Osteocyte (in vitro differentiated cells): ENCODE data around the gene CDKL5. TPM values are rescaled to one million over a fixed set of nuclear protein-coding genes. Genes with fewer than 3 reads are reported as not detected.

Source experiments
- DNase-seq: peaks from one replicate; pipeline ENCODE4 v3.0.0; 2021; ENCODE audit warnings: mixed read lengths; ENCODE audit not compliant: unreplicated experiment; ENCODE audit errors: extremely low spot score
- H3K27ac Mint-ChIP-seq: one replicate; pipeline ENCODE4 v1.8.0; 2021; ENCODE audit warnings: mild to moderate bottlenecking, mixed read lengths; ENCODE audit not compliant: unreplicated experiment
- H3K27me3 Mint-ChIP-seq: one replicate; pipeline ENCODE4 v1.8.0; 2021; ENCODE audit warnings: mixed read lengths; ENCODE audit not compliant: unreplicated experiment
- H3K36me3 Mint-ChIP-seq: one replicate; pipeline ENCODE4 v1.8.0; 2021; ENCODE audit warnings: mixed read lengths; ENCODE audit not compliant: unreplicated experiment
- H3K4me1 Mint-ChIP-seq: one replicate; pipeline ENCODE4 v1.8.0; 2021; ENCODE audit warnings: mixed read lengths; ENCODE audit not compliant: unreplicated experiment
- H3K4me3 Mint-ChIP-seq: one replicate; pipeline ENCODE4 v1.8.0; 2021; ENCODE audit warnings: mild to moderate bottlenecking, moderate library complexity, mixed read lengths; ENCODE audit not compliant: unreplicated experiment
- H3K9me3 Mint-ChIP-seq: one replicate; pipeline ENCODE4 v1.8.0; 2021; ENCODE audit warnings: mixed read lengths; ENCODE audit not compliant: unreplicated experiment
- total RNA-seq: library from RNA; stranded (reverse); gene quantifications from 2 replicates; pipeline ENCODE4 v1.2.1, GENCODE V29; 2021
- TF ChIP-seq, protein P1 (sequence below): fragments of 200-600 bp; sonication (generic); IDR thresholded peaks from 2 replicates; pipeline ENCODE4 v1.5.0; 2021; ENCODE audit warnings: antibody characterized with exemption, mild to moderate bottlenecking, moderate library complexity

The CDKL5 gene
- total RNA-seq, 1 donor from 2014 or later = 10.9 TPM

DNA sequence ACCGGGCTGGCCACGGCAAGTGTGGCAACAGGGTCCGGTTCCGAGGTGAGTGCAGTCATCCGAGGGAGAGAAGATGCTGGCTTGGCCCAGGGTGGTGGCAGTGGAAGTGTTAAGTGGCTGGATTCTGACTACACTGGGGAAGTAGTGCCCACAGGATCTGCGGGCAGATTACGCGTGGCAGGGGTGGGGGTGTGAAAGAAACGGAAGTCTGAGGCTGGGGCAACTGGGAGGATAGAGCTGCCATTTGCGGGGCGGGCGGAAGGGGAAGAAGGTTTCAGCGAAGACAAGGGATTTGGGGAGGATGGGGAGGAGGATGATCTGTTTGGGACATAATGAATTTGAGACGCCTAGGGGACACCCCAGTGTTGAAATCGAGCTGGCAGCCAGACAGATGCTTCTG is 241.2 kb downstream of the CDKL5 start:
- DNase-seq = no peak
- H3K9me3 Mint-ChIP-seq = peaks cover 4% of the 10 kb centered on the region
- H3K36me3 Mint-ChIP-seq = no peaks in the 10 kb centered on the region
- no peaks in the 10 kb centered on the region for H3K27me3 Mint-ChIP-seq
- H3K4me3 Mint-ChIP-seq = no peak overlapping the region
- H3K4me1 Mint-ChIP-seq = no peaks in the 10 kb centered on the region
- no peak overlapping the region for H3K27ac Mint-ChIP-seq
- TF ChIP-seq, protein P1, sequence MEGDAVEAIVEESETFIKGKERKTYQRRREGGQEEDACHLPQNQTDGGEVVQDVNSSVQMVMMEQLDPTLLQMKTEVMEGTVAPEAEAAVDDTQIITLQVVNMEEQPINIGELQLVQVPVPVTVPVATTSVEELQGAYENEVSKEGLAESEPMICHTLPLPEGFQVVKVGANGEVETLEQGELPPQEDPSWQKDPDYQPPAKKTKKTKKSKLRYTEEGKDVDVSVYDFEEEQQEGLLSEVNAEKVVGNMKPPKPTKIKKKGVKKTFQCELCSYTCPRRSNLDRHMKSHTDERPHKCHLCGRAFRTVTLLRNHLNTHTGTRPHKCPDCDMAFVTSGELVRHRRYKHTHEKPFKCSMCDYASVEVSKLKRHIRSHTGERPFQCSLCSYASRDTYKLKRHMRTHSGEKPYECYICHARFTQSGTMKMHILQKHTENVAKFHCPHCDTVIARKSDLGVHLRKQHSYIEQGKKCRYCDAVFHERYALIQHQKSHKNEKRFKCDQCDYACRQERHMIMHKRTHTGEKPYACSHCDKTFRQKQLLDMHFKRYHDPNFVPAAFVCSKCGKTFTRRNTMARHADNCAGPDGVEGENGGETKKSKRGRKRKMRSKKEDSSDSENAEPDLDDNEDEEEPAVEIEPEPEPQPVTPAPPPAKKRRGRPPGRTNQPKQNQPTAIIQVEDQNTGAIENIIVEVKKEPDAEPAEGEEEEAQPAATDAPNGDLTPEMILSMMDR = no peak

DNA sequence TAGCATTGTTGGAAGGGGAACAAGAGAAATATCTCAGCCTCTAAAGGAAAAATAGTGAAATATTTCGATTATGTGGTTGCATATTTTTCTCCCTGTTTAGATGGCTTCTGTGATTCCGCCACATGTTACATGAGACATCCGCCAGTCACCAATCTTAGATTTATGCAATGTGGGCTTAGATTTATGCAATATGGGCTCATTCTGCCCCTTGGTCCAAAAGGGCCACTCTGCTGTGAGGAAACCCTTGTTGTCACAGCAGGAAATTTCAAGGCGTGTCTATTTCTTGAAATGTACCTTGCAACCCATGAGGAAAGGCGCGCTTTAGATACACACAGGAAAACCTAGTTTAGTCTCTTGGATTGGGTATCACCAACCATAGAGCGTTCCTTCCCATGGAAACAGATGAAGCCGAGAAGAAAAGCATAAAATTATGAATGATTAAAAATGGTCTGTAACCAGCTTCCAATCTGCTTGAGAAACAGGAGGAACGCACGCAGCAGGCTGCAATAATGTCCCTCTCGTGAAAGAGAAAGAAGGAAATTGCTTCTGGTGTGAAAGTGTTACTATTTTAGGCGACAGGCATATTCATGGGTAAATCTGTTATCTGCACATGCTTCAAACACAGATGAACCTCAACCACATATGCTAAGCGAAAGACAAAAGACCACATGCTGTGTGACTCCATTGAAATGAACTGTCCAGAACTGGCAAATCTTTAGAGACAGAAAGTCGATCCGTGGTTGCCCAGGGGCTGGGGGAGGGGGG is 242.8 kb downstream of the CDKL5 start:
- Mint-ChIP-seq H3K36me3 (no peaks in the 10 kb centered on the region), H3K9me3 (peaks cover 8% of the 10 kb centered on the region), H3K4me3 (no peak overlapping the region), H3K27ac (no peak overlapping the region), H3K4me1 (no peaks in the 10 kb centered on the region), H3K27me3 (no peaks in the 10 kb centered on the region)
- TF ChIP-seq, protein P1 = no peak
- DNase-seq = no peak

DNA sequence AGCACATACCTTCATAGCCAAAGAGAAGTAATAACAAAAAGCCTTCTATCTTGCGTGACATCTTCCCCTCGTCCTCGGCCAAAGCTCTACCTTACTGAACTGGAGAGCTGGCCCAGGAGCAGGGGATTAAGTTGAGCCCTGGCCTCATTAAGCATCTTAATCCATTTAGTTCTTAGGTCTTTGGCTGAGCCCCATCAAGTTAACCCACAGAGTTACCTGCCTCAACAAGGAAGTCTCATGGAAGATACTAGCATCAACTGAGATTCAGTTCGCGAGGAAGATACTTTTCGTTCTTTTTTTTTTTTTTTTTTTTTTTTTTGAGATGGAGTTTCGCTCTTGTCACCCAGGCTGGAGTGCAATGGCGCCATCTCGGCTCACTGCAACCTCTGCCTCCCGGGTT is 246.6 kb downstream of the CDKL5 start, which contains the start of gene RS1:
Gene RS1 (minus strand): TSS at position 101 of the 400 bp plus-strand sequence. CDS start 40 bp downstream, at position 61.
- peaks cover 3% of the 10 kb centered on the region for H3K4me1 Mint-ChIP-seq
- no peak within 1 kb of the TSS for H3K4me3 Mint-ChIP-seq
- no peak within 1 kb of the TSS for H3K27ac Mint-ChIP-seq
- DNase-seq = no peak
- H3K9me3 Mint-ChIP-seq = peaks cover 4% of the 10 kb centered on the region
- no peaks in the 10 kb centered on the region for H3K27me3 Mint-ChIP-seq
- TF ChIP-seq, protein P1 = no peak
- H3K36me3 Mint-ChIP-seq = no peaks in the 10 kb centered on the region

DNA sequence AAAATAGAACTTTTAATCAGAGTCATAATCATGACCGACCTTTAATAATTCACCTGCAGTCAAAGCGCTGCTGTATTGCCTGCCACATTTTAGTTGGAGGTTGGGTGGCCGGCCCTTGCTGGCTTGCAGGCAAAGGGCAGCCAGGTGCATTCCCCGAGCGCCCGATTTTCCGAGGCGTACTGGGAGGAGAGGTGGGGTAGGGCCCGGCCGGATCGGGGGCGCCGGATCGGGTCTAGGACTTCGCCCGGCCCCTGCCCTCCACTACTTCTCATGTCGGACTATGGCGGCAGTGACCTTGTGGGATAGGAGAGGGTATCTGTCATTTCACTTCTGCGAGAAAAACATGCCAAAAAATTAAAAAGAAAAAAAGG is 249.0 kb downstream of the CDKL5 start:
- H3K4me1 Mint-ChIP-seq = peaks cover 3% of the 10 kb centered on the region
- peak overlapping the region; percentile 34 for H3K27ac Mint-ChIP-seq
- no peaks in the 10 kb centered on the region for H3K27me3 Mint-ChIP-seq
- peaks cover 4% of the 10 kb centered on the region for H3K9me3 Mint-ChIP-seq
- no peaks in the 10 kb centered on the region for H3K36me3 Mint-ChIP-seq
- H3K4me3 Mint-ChIP-seq = peak overlapping the region; percentile 71
- TF ChIP-seq, protein P1 = no peak
- no peak for DNase-seq

DNA sequence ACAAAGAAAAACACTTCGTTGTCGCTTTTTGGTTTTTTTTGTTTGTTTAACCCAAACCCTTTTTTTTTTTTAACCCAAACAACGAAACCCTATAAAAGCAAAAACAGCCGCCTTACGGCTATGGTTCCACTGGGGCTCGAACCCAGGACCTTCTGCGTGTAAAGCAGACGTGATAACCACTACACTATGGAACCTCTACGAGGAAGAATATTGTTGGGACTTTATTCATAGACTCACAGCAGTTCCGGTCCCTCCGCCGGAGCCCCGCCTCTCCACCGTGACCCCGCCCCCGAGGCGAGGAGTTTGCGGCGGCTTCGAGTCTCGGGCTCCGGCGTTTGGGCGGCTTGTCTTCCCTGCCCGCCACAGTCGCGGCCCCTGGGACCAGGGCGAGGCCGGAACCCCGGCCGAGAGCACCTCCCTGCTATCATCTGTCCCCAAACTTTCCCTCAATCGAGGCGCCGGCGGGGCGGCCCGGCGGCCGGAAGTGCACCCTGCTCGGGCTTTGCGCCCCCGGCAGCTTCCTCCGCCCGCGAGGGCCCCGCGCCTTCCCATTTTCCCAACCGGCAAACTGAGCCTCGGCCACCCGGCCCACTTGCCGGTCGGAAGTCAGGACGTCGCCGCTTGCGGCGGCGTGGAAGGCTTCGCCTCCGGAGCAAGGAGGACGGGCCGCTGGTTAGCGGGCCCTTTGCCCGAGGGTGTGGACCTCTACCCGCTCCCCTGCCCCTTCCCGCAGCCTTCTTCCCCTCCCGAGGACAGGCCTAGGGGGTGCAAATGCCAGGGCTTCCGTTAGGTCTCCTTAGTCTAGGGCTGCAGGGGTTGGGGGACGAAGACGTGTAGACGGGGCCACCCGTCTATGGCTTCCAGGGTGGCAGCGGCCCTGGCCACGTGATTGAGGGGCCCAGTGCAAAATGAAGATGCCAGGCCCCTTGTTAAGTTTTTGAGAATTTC is 249.7 kb downstream of the CDKL5 start:
- DNase-seq = peak; percentile 93
- Mint-ChIP-seq H3K36me3 (no peaks in the 10 kb centered on the region), H3K27me3 (no peaks in the 10 kb centered on the region), H3K4me1 (peaks cover 3% of the 10 kb centered on the region), H3K27ac (peak overlapping the region; percentile 47), H3K4me3 (peak overlapping the region; percentile 71), H3K9me3 (peaks cover 4% of the 10 kb centered on the region)
- TF ChIP-seq, protein P1 = no peak
